ENCODE results near the gene MRPL10. TPM values are rescaled to one million over a fixed set of nuclear protein-coding genes. Genes with fewer than 3 reads are reported as not detected.

The MRPL10 gene
- total and polyA plus RNA-seq, 8 donors = 16.8 to 35.2 (median 24.1) TPM

DNA sequence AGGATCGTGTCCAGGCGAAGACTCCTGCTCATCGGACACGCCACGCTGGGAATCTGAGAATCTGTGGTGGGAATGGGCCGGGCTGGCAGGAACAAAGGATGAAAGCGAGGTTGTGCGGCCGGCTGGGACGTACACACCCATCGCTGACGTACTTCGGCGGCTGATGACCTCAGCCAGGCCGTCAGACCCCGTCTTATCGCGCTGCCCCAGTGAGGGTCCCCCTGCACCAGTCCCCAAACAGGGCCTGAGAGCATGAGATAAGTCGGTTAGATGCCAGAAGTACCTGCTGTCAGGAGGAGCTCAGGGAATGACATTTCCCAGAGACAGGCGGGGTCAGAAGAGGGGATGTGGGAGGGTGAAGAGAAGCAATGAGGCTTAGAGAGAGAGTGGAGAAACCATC lies 35.6 kb upstream of the MRPL10 start:
- H3K36me3 ChIP-seq = no peaks in the 10 kb centered on the region
- H3K27ac ChIP-seq = no peak overlapping the region
- WGBS, 2 donors = 43 to 45% methylated on average over 20 of the region's 20 CpGs
- FAIRE-seq (no peak), ATAC-seq (no peak), DNase-seq (no peak)
- TF ChIP-seq, protein P1, sequence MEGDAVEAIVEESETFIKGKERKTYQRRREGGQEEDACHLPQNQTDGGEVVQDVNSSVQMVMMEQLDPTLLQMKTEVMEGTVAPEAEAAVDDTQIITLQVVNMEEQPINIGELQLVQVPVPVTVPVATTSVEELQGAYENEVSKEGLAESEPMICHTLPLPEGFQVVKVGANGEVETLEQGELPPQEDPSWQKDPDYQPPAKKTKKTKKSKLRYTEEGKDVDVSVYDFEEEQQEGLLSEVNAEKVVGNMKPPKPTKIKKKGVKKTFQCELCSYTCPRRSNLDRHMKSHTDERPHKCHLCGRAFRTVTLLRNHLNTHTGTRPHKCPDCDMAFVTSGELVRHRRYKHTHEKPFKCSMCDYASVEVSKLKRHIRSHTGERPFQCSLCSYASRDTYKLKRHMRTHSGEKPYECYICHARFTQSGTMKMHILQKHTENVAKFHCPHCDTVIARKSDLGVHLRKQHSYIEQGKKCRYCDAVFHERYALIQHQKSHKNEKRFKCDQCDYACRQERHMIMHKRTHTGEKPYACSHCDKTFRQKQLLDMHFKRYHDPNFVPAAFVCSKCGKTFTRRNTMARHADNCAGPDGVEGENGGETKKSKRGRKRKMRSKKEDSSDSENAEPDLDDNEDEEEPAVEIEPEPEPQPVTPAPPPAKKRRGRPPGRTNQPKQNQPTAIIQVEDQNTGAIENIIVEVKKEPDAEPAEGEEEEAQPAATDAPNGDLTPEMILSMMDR (IDR thresholded peaks at IDR 0.05) = no peak
- H3K4me1 ChIP-seq = no peaks in the 10 kb centered on the region
- H3K9me3 ChIP-seq = no peaks in the 10 kb centered on the region
- intact Hi-C loops (cut with DNase I) = no loop called here
- H3K27me3 ChIP-seq = peaks cover 0 to 5% (median 0%) of the 10 kb centered on the region in 4 donors
- H3K4me3 ChIP-seq = no peak overlapping the region

DNA sequence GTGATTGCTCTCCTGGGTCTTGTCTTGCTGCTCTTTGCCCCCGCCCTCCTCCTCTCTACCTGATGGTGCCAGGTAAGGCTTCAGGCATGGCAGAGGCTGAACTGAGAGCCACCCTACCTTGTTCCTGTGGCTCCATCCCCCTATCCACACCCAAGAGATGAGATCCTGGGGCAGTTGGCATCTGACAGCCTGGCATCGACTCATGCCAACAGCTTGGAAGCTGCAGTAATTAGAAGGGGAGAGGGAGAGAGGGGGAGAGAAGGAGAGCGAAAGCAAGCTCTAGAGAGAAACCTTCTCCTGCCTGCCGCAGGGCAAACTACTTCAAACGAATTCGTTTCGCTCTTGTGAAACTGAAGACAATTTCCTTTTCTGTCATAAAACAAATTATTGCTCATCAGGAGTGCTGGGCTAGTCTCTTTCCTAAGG lies 33.5 kb upstream of the MRPL10 start:
- Histone ChIP-seq H3K27ac (no peak overlapping the region), H3K9me3 (no peaks in the 10 kb centered on the region), H3K4me3 (no peak overlapping the region), H3K4me1 (no peaks in the 10 kb centered on the region), H3K36me3 (no peaks in the 10 kb centered on the region), H3K27me3 (no peaks in the 10 kb centered on the region)
- ATAC-seq = no peak
- no peak for FAIRE-seq
- TF ChIP-seq, protein P1 (IDR thresholded peaks at IDR 0.05) = no peak
- 52 to 60% methylated on average over 7 of the region's 7 CpGs for WGBS, 2 donors
- intact Hi-C loops (cut with DNase I) = no loop called here
- DNase-seq = no peak

GRCh38 chr17:47862621-47863440 lies 31.5 kb upstream of the MRPL10 start:
- no peak overlapping the region for H3K27ac ChIP-seq
- FAIRE-seq (no peak), DNase-seq (no peak), ATAC-seq (peak in 2 of 4 donors; percentile 14 to 35)
- 53 to 73% methylated on average over 7 of the region's 7 CpGs for WGBS, 2 donors
- no peaks in the 10 kb centered on the region for H3K4me1 ChIP-seq
- no peaks in the 10 kb centered on the region for H3K27me3 ChIP-seq
- no peaks in the 10 kb centered on the region for H3K9me3 ChIP-seq
- no peak overlapping the region for H3K4me3 ChIP-seq
- intact Hi-C loops (cut with DNase I) = no loop called here
- TF ChIP-seq, protein P1 (IDR thresholded peaks at IDR 0.05) = no peak
- H3K36me3 ChIP-seq = no peaks in the 10 kb centered on the region

DNA sequence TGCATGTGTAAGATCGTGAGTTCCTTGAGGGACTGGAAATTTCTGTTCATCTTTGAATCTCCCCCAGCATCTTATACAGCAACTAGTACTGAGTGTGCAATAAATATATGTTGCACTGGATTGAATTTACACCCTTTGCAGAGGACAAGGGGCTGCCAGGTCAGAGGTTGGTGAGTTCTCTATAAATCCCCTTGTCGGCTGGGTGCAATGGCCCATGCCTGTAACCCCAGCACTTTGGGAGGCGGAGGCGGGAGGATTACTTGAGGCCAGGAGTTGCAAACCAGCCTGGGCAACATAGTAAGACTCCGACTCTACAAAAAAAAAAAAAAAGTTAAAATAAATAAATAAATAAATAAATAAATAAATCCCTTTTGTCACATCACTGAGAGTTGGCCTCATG lies 29.0 kb upstream of the MRPL10 start:
- Histone ChIP-seq H3K27ac (no peak overlapping the region), H3K36me3 (no peaks in the 10 kb centered on the region), H3K4me1 (no peaks in the 10 kb centered on the region), H3K4me3 (no peak overlapping the region), H3K27me3 (no peaks in the 10 kb centered on the region), H3K9me3 (no peaks in the 10 kb centered on the region)
- no peak for FAIRE-seq
- ATAC-seq = no peak
- WGBS, 2 donors = 82% methylated on average over 5 of the region's 5 CpGs
- intact Hi-C loops (cut with DNase I) = no loop called here
- no peak for DNase-seq
- TF ChIP-seq, protein P1 (IDR thresholded peaks at IDR 0.05) = no peak

Measured in pancreas (tissue), 10 donors.